Tibial nerve (tissue), 3 donors: ENCODE measurements around the gene TAF7L.

Experiments
- CTCF ChIP-seq, 5 experiments: fragments of 200-600 bp in 3 of 5; fragments of 450-650 bp in 2 of 5; sonication (generic) in 3 of 5; IDR thresholded peaks; one replicate each; pipeline ENCODE4 v1.5.1; 2016 to 2019; ENCODE audit warnings: antibody characterized with exemption in 5 of 5, mild to moderate bottlenecking in 3 of 5, moderate library complexity in 2 of 5
- POLR2A ChIP-seq, 2 donors: fragments of 450-650 bp; IDR thresholded peaks; one replicate each; pipeline ENCODE4 v1.6.1; 2017; ENCODE audit warnings: antibody characterized with exemption in 2 of 2, mild to moderate bottlenecking in 2 of 2, moderate library complexity in 2 of 2

- TF ChIP-seq CTCF (IDR thresholded peaks at IDR 0.05) (no peak), POLR2A (IDR thresholded peaks at IDR 0.05) (no peak)
Observed at GRCh38 chrX:101237041-101237440, 54.1 kb downstream of the TAF7L start.
